Esophagus muscularis mucosa (tissue), 4 donors: ENCODE results near the gene TOX2. TPM values are rescaled to one million over a fixed set of nuclear protein-coding genes. Genes with fewer than 3 reads are reported as not detected.

Experiments
- DNase-seq: peaks from one replicate; pipeline ENCODE4 v3.0.0-alpha.2; 2017; ENCODE audit errors: extremely low spot score
- H3K27ac ChIP-seq, 4 donors: fragments of 200-600 bp; sonication (generic); replicated peaks in 1 of 4; 1 replicate in 3 of 4; 2 replicates in 1 of 4; pipeline ENCODE4 v1.5.1; 2016 to 2019; ENCODE audit warnings: mild to moderate bottlenecking in 1 of 4
- H3K27me3 ChIP-seq, 4 donors: fragments of 200-600 bp; sonication (generic); one replicate each; pipeline versions ENCODE4 v1.5.1 to v1.6.0; 2016 to 2019
- H3K36me3 ChIP-seq, 4 donors: fragments of 200-600 bp; sonication (generic); one replicate each; pipeline ENCODE4 v1.5.1; 2016 to 2019
- H3K4me1 ChIP-seq, 4 donors: fragments of 200-600 bp; sonication (generic); one replicate each; pipeline ENCODE4 v1.5.1; 2016 to 2019
- H3K4me3 ChIP-seq, 4 donors: fragments of 200-600 bp; sonication (generic); 1 replicate in 2 of 4; 2 replicates in 2 of 4; pipeline ENCODE4 v1.5.1; 2016 to 2019; ENCODE audit warnings: mild to moderate bottlenecking in 4 of 4, moderate library complexity in 1 of 4
- H3K9me3 ChIP-seq, 4 donors: fragments of 200-600 bp; sonication (generic); 1 replicate in 3 of 4; 2 replicates in 1 of 4; pipeline ENCODE4 v1.5.1; 2016 to 2019
- CTCF ChIP-seq, 3 experiments: fragments of 200-600 bp in 2 of 3; fragments of 450-650 bp in 1 of 3; sonication (generic) in 2 of 3; IDR thresholded peaks; one replicate each; pipeline ENCODE4 v1.5.1; 2017 to 2019; ENCODE audit warnings: antibody characterized with exemption in 3 of 3, mild to moderate bottlenecking in 2 of 3, moderate library complexity in 1 of 3
- EP300 ChIP-seq: sonication (generic); formaldehyde crosslinking; IDR thresholded peaks from one replicate; pipeline ENCODE4 v1.6.1; 2017; ENCODE audit warnings: antibody characterized with exemption
- POLR2A ChIP-seq: fragments of 450-650 bp; IDR thresholded peaks from one replicate; pipeline ENCODE4 v1.6.1; 2017; ENCODE audit warnings: antibody characterized with exemption, moderate library complexity, mild to moderate bottlenecking, low read depth
- POLR2AphosphoS5 ChIP-seq, 2 donors: sonication (generic); formaldehyde crosslinking; IDR thresholded peaks; one replicate each; pipeline ENCODE4 v1.6.1; 2017; ENCODE audit warnings: antibody characterized with exemption in 2 of 2
- WGBS: methylation state at CpG from one replicate; pipeline ENCODE4 v1.1.5; 2018; 5-methylcytosine and 5-hydroxymethylcytosine counted together
- intact Hi-C: fragments of 100-400 bp; cut with DNase I; formaldehyde crosslinking; loops from one replicate; pipeline ENCODE4 v1.15.1; 2023
- total RNA-seq, 4 donors: library from RNA; depleted of rRNA; stranded (reverse); fragments of >200 nt; gene quantifications; one replicate each; pipeline versions ENCODE4 v1.1.0 to v1.2.1, GENCODE V29; 2016

The TOX2 gene
- total RNA-seq, 4 donors from 2014 or later = 19.4 to 39.5 (median 32.8) TPM

GRCh38 chr20:44031781-44032582, 117.3 kb downstream of the TOX2 start:
- Histone ChIP-seq H3K4me3 (no peak overlapping the region), H3K36me3 (no peaks in the 10 kb centered on the region), H3K4me1 (no peaks in the 10 kb centered on the region), H3K27me3 (no peaks in the 10 kb centered on the region), H3K9me3 (no peaks in the 10 kb centered on the region), H3K27ac (no peak overlapping the region)
- DNase-seq = no peak
- intact Hi-C loops = no loop called here
- TF ChIP-seq CTCF (IDR thresholded peaks at IDR 0.05) (no peak), POLR2A (no peak), EP300 (no peak), POLR2AphosphoS5 (IDR thresholded peaks at IDR 0.05) (no peak)
- 94% methylated on average over 12 of the region's 12 CpGs for WGBS

GRCh38 chr20:44032583-44033331, 118.1 kb downstream of the TOX2 start:
- TF ChIP-seq POLR2AphosphoS5 (IDR thresholded peaks at IDR 0.05) = no peak
- TF ChIP-seq EP300 = no peak
- TF ChIP-seq POLR2A = no peak
- no peak for TF ChIP-seq CTCF (IDR thresholded peaks at IDR 0.05)
- Histone ChIP-seq H3K27me3 (no peaks in the 10 kb centered on the region), H3K4me1 (no peaks in the 10 kb centered on the region), H3K36me3 (no peaks in the 10 kb centered on the region), H3K4me3 (no peak overlapping the region), H3K9me3 (no peaks in the 10 kb centered on the region), H3K27ac (no peak overlapping the region)
- 87% methylated on average over 12 of the region's 12 CpGs for WGBS
- no peak for DNase-seq
- intact Hi-C loops = no loop called here

GRCh38 chr20:44033344-44033743, 118.7 kb downstream of the TOX2 start:
- no peaks in the 10 kb centered on the region for H3K9me3 ChIP-seq
- TF ChIP-seq POLR2AphosphoS5 (IDR thresholded peaks at IDR 0.05) (no peak), POLR2A (no peak), EP300 (no peak), CTCF (IDR thresholded peaks at IDR 0.05) (no peak)
- intact Hi-C loops = no loop called here
- H3K4me3 ChIP-seq = no peak overlapping the region
- WGBS = 31% methylated on average over 2 of the region's 2 CpGs
- no peaks in the 10 kb centered on the region for H3K27me3 ChIP-seq
- H3K27ac ChIP-seq = no peak overlapping the region
- no peaks in the 10 kb centered on the region for H3K36me3 ChIP-seq
- DNase-seq = no peak
- H3K4me1 ChIP-seq = peaks cover 0 to 4% (median 1%) of the 10 kb centered on the region in 4 donors

- Histone ChIP-seq H3K4me1 (peaks cover 0 to 10% (median 6%) of the 10 kb centered on the region in 4 donors), H3K27ac (no peak overlapping the region), H3K4me3 (no peak overlapping the region), H3K27me3 (no peaks in the 10 kb centered on the region), H3K36me3 (no peaks in the 10 kb centered on the region), H3K9me3 (no peaks in the 10 kb centered on the region)
- no peak for DNase-seq
- TF ChIP-seq CTCF (IDR thresholded peaks at IDR 0.05) = no peak
- TF ChIP-seq POLR2A = no peak
- no peak for TF ChIP-seq POLR2AphosphoS5 (IDR thresholded peaks at IDR 0.05)
- TF ChIP-seq EP300 = no peak
- intact Hi-C loops = no loop called here
- 91% methylated on average over 4 of the region's 4 CpGs for WGBS
Observed at GRCh38 chr20:44033873-44034272, 119.2 kb downstream of the TOX2 start.
